OCI-LY7 (cell line): ENCODE measurements around the gene TMEFF1. TPM values are rescaled to one million over a fixed set of nuclear protein-coding genes. Genes with fewer than 3 reads are reported as not detected.

Source experiments
- BruUV-seq: library from RNA; stranded (reverse); fragments of 400-500 nt; replicated peaks from 2 replicates; lab custom pipeline; 2021; lab: Mats Ljungman, UMichigan
- CTCF ChIA-PET: fragments of 300-600 bp; sonication (Branson Sonifier 250); formaldehyde crosslinking; loops from one replicate; lab custom pipeline; 2022; ENCODE audit warnings: antibody characterized with exemption; ENCODE audit not compliant: unreplicated experiment; lab: Charles Lee
- POLR2A ChIA-PET: fragments of 300-600 bp; sonication (Branson Sonifier 250); formaldehyde crosslinking; loops from one replicate; lab custom pipeline; 2022; ENCODE audit warnings: antibody characterized with exemption; lab: Charles Lee
- DNase-seq: peaks from one replicate; pipeline ENCODE4 v3.0.0-alpha.2; 2015; ENCODE audit warnings: low spot score
- H2AFZ ChIP-seq: fragments of 200-600 bp; sonication (generic), shearing (Covaris generic); 2 replicates; pipeline ENCODE4 v1.6.1; 2014; ENCODE audit warnings: mild to moderate bottlenecking, antibody characterized with exemption, low read length, moderate library complexity
- H3K27ac ChIP-seq: fragments of 200-600 bp; sonication (generic); 2 replicates; pipeline ENCODE4 v1.5.1; 2014; ENCODE audit warnings: mixed run types, low read depth, mild to moderate bottlenecking, moderate library complexity, low read length, inconsistent platforms; ENCODE audit not compliant: poor library complexity, severe bottlenecking
- H3K36me3 ChIP-seq: fragments of 200-600 bp; sonication (generic); 2 replicates; pipeline ENCODE4 v1.6.1; 2014; ENCODE audit warnings: mild to moderate bottlenecking, antibody characterized with exemption, low read length, moderate library complexity, mixed read lengths; ENCODE audit not compliant: insufficient read depth
- H3K4me1 ChIP-seq: fragments of 200-600 bp; sonication (generic); 2 replicates; pipeline ENCODE4 v1.5.1; 2014; ENCODE audit warnings: mild to moderate bottlenecking, low read length; ENCODE audit not compliant: insufficient read depth, poor library complexity, severe bottlenecking
- H3K4me2 ChIP-seq: fragments of 200-600 bp; sonication (generic); 2 replicates; pipeline ENCODE4 v1.6.1; 2014; ENCODE audit warnings: mild to moderate bottlenecking, low read length
- H3K4me3 ChIP-seq: fragments of 200-600 bp; sonication (generic); 2 replicates; pipeline ENCODE4 v1.5.1; 2014; ENCODE audit warnings: mild to moderate bottlenecking, low read depth, low read length; ENCODE audit not compliant: poor library complexity, severe bottlenecking
- H3K79me2 ChIP-seq: fragments of 200-600 bp; sonication (generic); 2 replicates; pipeline ENCODE4 v1.6.1; 2016; ENCODE audit warnings: low read depth, mild to moderate bottlenecking, low read length, moderate library complexity, mixed read lengths; ENCODE audit not compliant: insufficient read depth
- H3K9me2 ChIP-seq: fragments of 200-600 bp; sonication (generic); 2 replicates; pipeline ENCODE4 v1.6.1; 2016; ENCODE audit warnings: mild to moderate bottlenecking, low read length, mixed read lengths; ENCODE audit not compliant: insufficient read depth
- H3K9me3 ChIP-seq: fragments of 200-600 bp; sonication (generic); 2 replicates; pipeline ENCODE4 v1.6.1; 2014; ENCODE audit warnings: mild to moderate bottlenecking, mixed run types, low read length, mixed read lengths
- H4K20me1 ChIP-seq: fragments of 200-600 bp; sonication (generic); 2 replicates; pipeline ENCODE4 v1.6.1; 2014; ENCODE audit warnings: mild to moderate bottlenecking, antibody characterized with exemption, low read length, moderate library complexity, mixed read lengths; ENCODE audit not compliant: insufficient read depth
- CTCF ChIP-seq: fragments of 200-600 bp; sonication (generic); conservative IDR thresholded peaks from 2 replicates; pipeline ENCODE4 v1.5.1; 2014; ENCODE audit warnings: mild to moderate bottlenecking, antibody characterized with exemption, low read length, moderate library complexity, mixed read lengths
- EZH2phosphoT487 ChIP-seq: fragments of 200-600 bp; sonication (generic); IDR thresholded peaks from 2 replicates; pipeline ENCODE4 v1.6.1; 2018; ENCODE audit warnings: low read depth, borderline replicate concordance, mild to moderate bottlenecking, mixed run types, antibody characterized with exemption, low read length, moderate library complexity, mixed read lengths
- intact Hi-C: fragments of 100-400 bp; cut with micrococcal nuclease; formaldehyde crosslinking; loops from one replicate; pipeline ENCODE4 v1.10.0; 2022; ENCODE audit not compliant: unreplicated experiment
- total RNA-seq, 2 experiments: library from RNA; depleted of rRNA in 1 of 2; stranded (reverse); fragments of >200 nt in 1 of 2; shearing (Covaris generic) in 1 of 2; gene quantifications; 2 replicates each; pipeline ENCODE4 v1.2.3, GENCODE V29; 2014 to 2022

Gene TMEFF1
- total RNA-seq, 2 experiments from 2014 or later: 3.6 to 4.7 TPM

GRCh38 chr9:100602342-100602801 is 129.4 kb downstream of the TMEFF1 start:
- H3K4me3 ChIP-seq: no peak overlapping the region
- BruUV-seq: no TSS peak
- ChIA-PET POLR2A (no interaction called here), CTCF (interaction anchor here (0.6 kb wide), 1 partner anchor 130 kb away, joined by 3 read pairs; no protein-coding TSS in a partner anchor)
- no peaks in the 10 kb centered on the region for H3K9me2 ChIP-seq
- H4K20me1 ChIP-seq: no peaks in the 10 kb centered on the region
- peaks cover 7% of the 10 kb centered on the region for H3K4me1 ChIP-seq
- H2AFZ ChIP-seq: no peak overlapping the region
- no peaks in the 10 kb centered on the region for H3K79me2 ChIP-seq
- H3K4me2 ChIP-seq: no peak overlapping the region
- no peaks in the 10 kb centered on the region for H3K36me3 ChIP-seq
- no peaks in the 10 kb centered on the region for H3K9me3 ChIP-seq
- no peak overlapping the region for H3K27ac ChIP-seq
- TF ChIP-seq CTCF: peak; percentile 82
- no peak for TF ChIP-seq EZH2phosphoT487
- DNase-seq: peak; percentile 44
- intact Hi-C loops: no loop called here

DNA sequence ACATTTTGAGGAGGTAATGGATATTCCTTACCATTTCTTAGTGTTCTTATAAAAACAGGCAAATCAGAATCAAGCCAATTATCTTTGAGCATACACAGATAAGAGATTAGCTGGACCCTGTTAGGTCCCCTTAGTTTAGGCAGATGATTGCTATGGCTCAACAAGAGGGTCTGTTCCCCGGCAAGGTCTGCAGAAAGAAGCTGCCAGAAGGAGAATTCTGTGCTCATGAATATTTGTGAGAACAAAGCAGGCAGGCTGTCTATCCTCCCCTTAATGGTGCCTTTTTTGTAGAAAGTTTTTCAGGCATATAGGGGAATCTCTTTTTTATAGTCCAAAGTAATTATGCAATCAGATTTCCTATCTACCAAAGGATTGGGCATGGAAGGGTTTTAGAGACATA is 132.5 kb downstream of the TMEFF1 start:
- BruUV-seq: no TSS peak
- H3K9me3 ChIP-seq: no peaks in the 10 kb centered on the region
- H3K4me3 ChIP-seq: no peak overlapping the region
- POLR2A ChIA-PET: interaction anchor here (0.5 kb wide), 1 partner anchor 15 kb away, joined by 3 read pairs; no protein-coding TSS in a partner anchor
- H3K79me2 ChIP-seq: no peaks in the 10 kb centered on the region
- no peak overlapping the region for H2AFZ ChIP-seq
- H3K4me1 ChIP-seq: no peaks in the 10 kb centered on the region
- H3K27ac ChIP-seq: no peak overlapping the region
- intact Hi-C loops: no loop called here
- H3K4me2 ChIP-seq: no peak overlapping the region
- TF ChIP-seq CTCF: no peak
- H3K9me2 ChIP-seq: no peaks in the 10 kb centered on the region
- no peaks in the 10 kb centered on the region for H3K36me3 ChIP-seq
- H4K20me1 ChIP-seq: no peaks in the 10 kb centered on the region
- CTCF ChIA-PET: no interaction called here
- no peak for DNase-seq

- no peaks in the 10 kb centered on the region for H3K9me2 ChIP-seq
- TF ChIP-seq EZH2phosphoT487: no peak
- no peak for TF ChIP-seq CTCF
- no peak overlapping the region for H3K4me2 ChIP-seq
- H3K9me3 ChIP-seq: no peaks in the 10 kb centered on the region
- H3K79me2 ChIP-seq: no peaks in the 10 kb centered on the region
- CTCF ChIA-PET: no interaction called here
- H4K20me1 ChIP-seq: no peaks in the 10 kb centered on the region
- H3K36me3 ChIP-seq: no peaks in the 10 kb centered on the region
- BruUV-seq: no TSS peak
- no peak overlapping the region for H3K27ac ChIP-seq
- no peaks in the 10 kb centered on the region for H3K4me1 ChIP-seq
- intact Hi-C loops: no loop called here
- H2AFZ ChIP-seq: no peak overlapping the region
- DNase-seq: no peak
- H3K4me3 ChIP-seq: no peak overlapping the region
- POLR2A ChIA-PET: no interaction called here
These were observed 146.2 kb downstream of the TMEFF1 start for GRCh38 chr9:100619194-100619593.
